Measurements from ENCODE around the gene MAP2K7. TPM values are rescaled to one million over a fixed set of nuclear protein-coding genes. Genes with fewer than 3 reads are reported as not detected.

The MAP2K7 gene
- total RNA-seq, 4 donors from 2014 or later: 13.9 to 23.4 (median 17.9) TPM

DNA sequence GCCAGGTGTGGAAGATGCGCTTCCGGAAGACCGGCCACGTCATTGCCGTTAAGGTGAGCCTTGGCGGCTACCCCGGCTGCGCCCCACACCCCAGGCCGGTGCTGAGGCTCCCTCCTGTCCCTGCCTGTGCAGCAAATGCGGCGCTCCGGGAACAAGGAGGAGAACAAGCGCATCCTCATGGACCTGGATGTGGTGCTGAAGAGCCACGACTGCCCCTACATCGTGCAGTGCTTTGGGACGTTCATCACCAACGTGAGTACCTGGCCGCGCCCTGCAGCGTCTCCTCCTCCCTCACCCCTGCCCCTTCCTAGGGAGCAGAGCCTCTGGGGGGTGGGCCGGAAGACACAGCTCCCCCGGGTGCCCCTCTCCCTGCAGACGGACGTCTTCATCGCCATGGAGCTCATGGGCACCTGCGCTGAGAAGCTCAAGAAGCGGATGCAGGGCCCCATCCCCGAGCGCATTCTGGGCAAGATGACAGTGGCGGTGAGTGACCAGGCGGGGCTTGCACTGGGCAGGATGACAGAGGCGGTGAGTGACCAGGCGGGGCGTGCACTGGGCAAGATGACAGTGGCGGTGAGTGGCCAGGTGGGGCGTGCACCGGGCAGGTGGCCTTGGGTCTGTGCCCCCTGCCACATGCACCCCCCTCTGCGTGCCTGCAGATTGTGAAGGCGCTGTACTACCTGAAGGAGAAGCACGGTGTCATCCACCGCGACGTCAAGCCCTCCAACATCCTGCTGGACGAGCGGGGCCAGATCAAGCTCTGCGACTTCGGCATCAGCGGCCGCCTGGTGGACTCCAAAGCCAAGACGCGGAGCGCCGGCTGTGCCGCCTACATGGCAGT is 6.9 kb downstream of the MAP2K7 start:
- Histone ChIP-seq H3K36me3 (peaks cover 0 to 83% of the 10 kb centered on the region in 2 donors), H3K27me3 (peaks cover 15% of the 10 kb centered on the region), H3K27ac (no peak overlapping the region), H3K4me3 (no peak overlapping the region), H3K9me3 (no peaks in the 10 kb centered on the region), H3K4me1 (peaks cover 0 to 39% (median 15%) of the 10 kb centered on the region in 3 donors)
- no peak for TF ChIP-seq POLR2AphosphoS5 (IDR thresholded peaks at IDR 0.05)
- TF ChIP-seq EP300 (IDR thresholded peaks at IDR 0.05): no peak
- 90% methylated on average over 11 of the region's 54 CpGs; no CpG with 5 or more reads in 1 of the 2 donors for WGBS, 2 donors (ENCODE audit: low coverage in 1 of 2)
- ATAC-seq: no peak

DNA sequence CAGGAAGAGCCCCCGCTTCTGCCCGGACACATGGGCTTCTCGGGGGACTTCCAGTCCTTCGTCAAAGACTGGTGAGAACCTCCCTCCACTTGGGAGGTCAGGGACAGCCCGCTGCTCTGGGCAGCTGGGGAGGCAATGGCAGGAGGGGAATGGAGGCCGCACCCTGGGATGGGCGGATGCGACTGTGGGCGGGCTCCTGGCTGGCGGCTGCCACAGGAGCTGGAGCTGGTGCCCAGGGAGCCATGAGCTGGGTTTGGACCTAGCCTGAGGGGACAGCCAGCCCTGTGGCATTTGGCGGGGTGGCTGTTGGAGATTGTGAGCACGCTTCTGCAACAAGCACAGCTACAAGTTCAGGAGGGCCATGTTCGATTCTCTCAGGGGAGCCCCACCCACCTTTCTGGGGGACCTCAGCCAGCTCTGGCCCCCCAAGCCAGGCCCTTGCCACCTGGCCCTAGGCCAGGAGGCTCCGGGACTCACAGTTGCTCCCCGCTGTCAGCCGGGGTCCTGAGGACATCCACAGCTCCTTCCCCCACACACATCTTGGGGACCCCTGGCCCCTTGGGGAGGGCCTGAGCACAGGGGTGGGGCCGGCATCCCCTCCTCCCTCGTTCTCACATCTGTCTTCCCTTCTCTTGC is 7.9 kb downstream of the MAP2K7 start:
- 92 to 93% methylated on average over 2 of the region's 18 CpGs for WGBS, 2 donors (ENCODE audit: low coverage in 1 of 2)
- peaks cover 0 to 72% of the 10 kb centered on the region in 2 donors for H3K36me3 ChIP-seq
- TF ChIP-seq POLR2A (IDR thresholded peaks at IDR 0.05): no peak
- no peak for TF ChIP-seq EP300 (IDR thresholded peaks at IDR 0.05)
- TF ChIP-seq, protein P1, sequence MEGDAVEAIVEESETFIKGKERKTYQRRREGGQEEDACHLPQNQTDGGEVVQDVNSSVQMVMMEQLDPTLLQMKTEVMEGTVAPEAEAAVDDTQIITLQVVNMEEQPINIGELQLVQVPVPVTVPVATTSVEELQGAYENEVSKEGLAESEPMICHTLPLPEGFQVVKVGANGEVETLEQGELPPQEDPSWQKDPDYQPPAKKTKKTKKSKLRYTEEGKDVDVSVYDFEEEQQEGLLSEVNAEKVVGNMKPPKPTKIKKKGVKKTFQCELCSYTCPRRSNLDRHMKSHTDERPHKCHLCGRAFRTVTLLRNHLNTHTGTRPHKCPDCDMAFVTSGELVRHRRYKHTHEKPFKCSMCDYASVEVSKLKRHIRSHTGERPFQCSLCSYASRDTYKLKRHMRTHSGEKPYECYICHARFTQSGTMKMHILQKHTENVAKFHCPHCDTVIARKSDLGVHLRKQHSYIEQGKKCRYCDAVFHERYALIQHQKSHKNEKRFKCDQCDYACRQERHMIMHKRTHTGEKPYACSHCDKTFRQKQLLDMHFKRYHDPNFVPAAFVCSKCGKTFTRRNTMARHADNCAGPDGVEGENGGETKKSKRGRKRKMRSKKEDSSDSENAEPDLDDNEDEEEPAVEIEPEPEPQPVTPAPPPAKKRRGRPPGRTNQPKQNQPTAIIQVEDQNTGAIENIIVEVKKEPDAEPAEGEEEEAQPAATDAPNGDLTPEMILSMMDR (IDR thresholded peaks at IDR 0.05): no peak
- TF ChIP-seq POLR2AphosphoS5 (IDR thresholded peaks at IDR 0.05): no peak

DNA sequence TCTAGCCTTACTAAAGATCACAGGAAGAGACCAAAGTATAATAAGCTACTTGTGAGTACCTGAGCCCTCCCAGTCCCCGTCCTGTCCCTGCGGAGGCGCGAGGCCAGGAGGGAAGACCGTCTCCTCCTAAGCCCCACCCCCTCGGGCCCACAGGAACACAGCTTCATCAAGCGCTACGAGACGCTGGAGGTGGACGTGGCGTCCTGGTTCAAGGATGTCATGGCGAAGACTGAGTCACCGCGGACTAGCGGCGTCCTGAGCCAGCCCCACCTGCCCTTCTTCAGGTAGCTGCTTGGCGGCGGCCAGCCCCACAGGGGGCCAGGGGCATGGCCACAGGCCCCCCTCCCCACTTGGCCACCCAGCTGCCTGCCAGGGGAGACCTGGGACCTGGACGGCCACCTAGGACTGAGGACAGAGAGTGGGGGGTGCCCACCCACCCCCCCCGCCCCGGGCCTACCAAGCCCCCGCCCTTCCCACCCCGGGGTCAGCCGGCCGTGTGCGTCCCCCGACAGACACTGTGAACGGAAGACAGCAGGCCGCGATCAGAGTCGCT is 8.5 kb downstream of the MAP2K7 start:
- Histone ChIP-seq H3K4me1 (peaks cover 0 to 39% (median 16%) of the 10 kb centered on the region in 3 donors), H3K36me3 (peaks cover 0 to 67% of the 10 kb centered on the region in 2 donors), H3K4me3 (no peak overlapping the region), H3K27me3 (peaks cover 32% of the 10 kb centered on the region), H3K9me3 (no peaks in the 10 kb centered on the region), H3K27ac (no peak overlapping the region)
- TF ChIP-seq POLR2A (IDR thresholded peaks at IDR 0.05) (no peak), EP300 (IDR thresholded peaks at IDR 0.05) (no peak), POLR2AphosphoS5 (IDR thresholded peaks at IDR 0.05) (no peak)
- TF ChIP-seq, protein P1 (IDR thresholded peaks at IDR 0.05): no peak
- no peak for ATAC-seq
- no CpG with 5 or more reads among the region's 31 CpGs for WGBS, 2 donors (ENCODE audit: low coverage in 1 of 2)

More for the DNA sequence above, 7.9 kb downstream of the MAP2K7 start:
- Histone ChIP-seq H3K4me1 (peaks cover 0 to 39% (median 15%) of the 10 kb centered on the region in 3 donors), H3K27me3 (peaks cover 26% of the 10 kb centered on the region), H3K9me3 (no peaks in the 10 kb centered on the region), H3K27ac (no peak overlapping the region), H3K4me3 (no peak overlapping the region)
- no peak for ATAC-seq

DNA sequence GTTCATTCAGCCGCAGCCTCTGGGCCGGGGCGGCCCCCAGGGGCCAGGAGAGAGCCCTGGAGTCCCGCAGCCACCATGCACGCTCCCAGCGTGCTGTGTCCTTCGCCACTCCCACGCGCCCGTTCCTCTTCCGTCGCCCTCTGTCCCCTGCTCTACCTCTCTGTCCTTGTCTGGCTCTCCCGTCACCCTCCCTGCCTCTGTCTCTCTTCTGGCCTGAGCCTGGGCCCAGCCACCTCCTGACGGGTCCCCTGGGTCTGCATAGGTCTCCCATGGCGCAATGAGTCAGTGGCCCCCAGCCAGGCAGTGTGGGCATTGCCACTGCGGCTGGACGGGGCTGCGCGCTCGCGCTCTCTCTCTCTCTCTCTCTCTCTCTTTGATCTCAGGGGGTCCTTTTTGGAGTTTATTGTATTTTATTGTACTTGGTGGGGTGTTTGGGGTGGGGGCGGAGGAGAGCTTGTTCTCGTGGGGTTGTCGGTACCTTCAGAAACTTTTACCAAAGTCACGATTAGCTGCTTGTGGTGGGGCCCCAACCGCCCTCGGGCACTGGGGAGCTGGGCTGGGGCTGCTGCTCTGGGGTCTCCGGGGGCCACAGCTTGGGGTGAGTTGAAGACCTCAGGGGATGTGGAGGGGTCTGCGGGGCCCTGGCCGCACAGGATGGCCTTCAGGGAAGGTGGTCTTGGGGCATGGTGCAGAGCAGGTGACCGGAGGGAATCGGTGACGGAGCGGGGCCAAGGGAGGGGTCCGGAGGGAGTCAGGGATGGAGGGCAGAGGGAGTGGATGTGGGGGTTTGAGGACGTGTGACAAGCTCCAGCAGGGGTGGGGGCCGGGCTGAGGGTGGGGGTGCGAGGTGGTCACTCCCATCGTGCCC is 9.3 kb downstream of the MAP2K7 start:
- WGBS, 2 donors (ENCODE audit: low coverage in 1 of 2): 93 to 96% methylated on average over 10 to 19 of the region's 39 CpGs
- no peak overlapping the region for H3K27ac ChIP-seq
- H3K9me3 ChIP-seq: no peaks in the 10 kb centered on the region
- peaks cover 0 to 59% of the 10 kb centered on the region in 2 donors for H3K36me3 ChIP-seq
- no peak overlapping the region for H3K4me3 ChIP-seq
- TF ChIP-seq POLR2A (IDR thresholded peaks at IDR 0.05) (no peak), EP300 (IDR thresholded peaks at IDR 0.05) (no peak), POLR2AphosphoS5 (IDR thresholded peaks at IDR 0.05) (no peak)
- TF ChIP-seq, protein P1 (IDR thresholded peaks at IDR 0.05): no peak
- H3K27me3 ChIP-seq: peaks cover 39% of the 10 kb centered on the region
- ATAC-seq: no peak
- peaks cover 0 to 39% (median 20%) of the 10 kb centered on the region in 3 donors for H3K4me1 ChIP-seq

All from gastroesophageal sphincter (tissue), 4 donors.